NCI-H187 treated with DMSO at 0.1 percent for 48 hours (cell line): ENCODE data around the gene UBXN11.

Experiments
- DNase-seq: peaks from one replicate; lab custom pipeline; 2025; lab: John Stamatoyannopoulos, UW

Gene UBXN11

GRCh38 chr1:26306290-26307229 is at the start of gene UBXN11:
Gene UBXN11 (minus strand): TSS chr1:26306636. CDS start chr1:26302883, 3,753 bp downstream.
- DNase-seq, result peak; percentile 78

- DNase-seq, result no peak
Observed at GRCh38 chr1:26356106-26356505, 49.7 kb upstream of the UBXN11 start.

- DNase-seq, result no peak
Observed at GRCh38 chr1:26354972-26355371, 48.5 kb upstream of the UBXN11 start.

GRCh38 chr1:26353976-26354820 is 47.8 kb upstream of the UBXN11 start, which contains the start of gene CRYBG2:
Gene CRYBG2 (minus strand): TSS chr1:26354130. CDS start chr1:26346657, 7,473 bp downstream.
- DNase-seq, result no peak

- no peak for DNase-seq
Observed at GRCh38 chr1:26353210-26353859, 46.9 kb upstream of the UBXN11 start.

GRCh38 chr1:26352338-26352679 is 45.9 kb upstream of the UBXN11 start:
- no peak for DNase-seq

GRCh38 chr1:26351590-26352337 is 45.3 kb upstream of the UBXN11 start:
- DNase-seq, result no peak

- DNase-seq, result no peak
Observed at GRCh38 chr1:26350701-26351589, 44.5 kb upstream of the UBXN11 start.

- no peak for DNase-seq
Observed at GRCh38 chr1:26350343-26350700, 43.9 kb upstream of the UBXN11 start.

GRCh38 chr1:26349877-26350244 is 43.4 kb upstream of the UBXN11 start:
- no peak for DNase-seq

- no peak for DNase-seq
Observed at GRCh38 chr1:26349188-26349876, 42.9 kb upstream of the UBXN11 start.

GRCh38 chr1:26346274-26347033 is 40.0 kb upstream of the UBXN11 start:
- DNase-seq, result no peak

- DNase-seq, result no peak
Observed at GRCh38 chr1:26345718-26346117, 39.3 kb upstream of the UBXN11 start.

GRCh38 chr1:26344147-26344920 is 37.9 kb upstream of the UBXN11 start:
- DNase-seq, result no peak

GRCh38 chr1:26340047-26340481 is 33.6 kb upstream of the UBXN11 start:
- no peak for DNase-seq

- DNase-seq, result no peak
Observed at GRCh38 chr1:26338670-26339069, 32.2 kb upstream of the UBXN11 start.

GRCh38 chr1:26337625-26338024 is 31.2 kb upstream of the UBXN11 start:
- no peak for DNase-seq

- DNase-seq, result no peak
Observed at GRCh38 chr1:26337206-26337535, 30.7 kb upstream of the UBXN11 start.
